NB4 (cell line): ENCODE data around the gene CCDC7.

Experiments used
- MYC ChIP-seq: IDR thresholded peaks from 2 replicates; pipeline ENCODE4 v1.6.1; 2011; ENCODE audit warnings: low read depth, low read length
- TF ChIP-seq, protein P1 (sequence below): IDR thresholded peaks from one replicate; pipeline ENCODE4 v1.5.1; 2012; ENCODE audit warnings: low read depth, low read length

GRCh38 chr10:32788359-32788758, 342.4 kb downstream of the CCDC7 start:
- TF ChIP-seq, protein P1, sequence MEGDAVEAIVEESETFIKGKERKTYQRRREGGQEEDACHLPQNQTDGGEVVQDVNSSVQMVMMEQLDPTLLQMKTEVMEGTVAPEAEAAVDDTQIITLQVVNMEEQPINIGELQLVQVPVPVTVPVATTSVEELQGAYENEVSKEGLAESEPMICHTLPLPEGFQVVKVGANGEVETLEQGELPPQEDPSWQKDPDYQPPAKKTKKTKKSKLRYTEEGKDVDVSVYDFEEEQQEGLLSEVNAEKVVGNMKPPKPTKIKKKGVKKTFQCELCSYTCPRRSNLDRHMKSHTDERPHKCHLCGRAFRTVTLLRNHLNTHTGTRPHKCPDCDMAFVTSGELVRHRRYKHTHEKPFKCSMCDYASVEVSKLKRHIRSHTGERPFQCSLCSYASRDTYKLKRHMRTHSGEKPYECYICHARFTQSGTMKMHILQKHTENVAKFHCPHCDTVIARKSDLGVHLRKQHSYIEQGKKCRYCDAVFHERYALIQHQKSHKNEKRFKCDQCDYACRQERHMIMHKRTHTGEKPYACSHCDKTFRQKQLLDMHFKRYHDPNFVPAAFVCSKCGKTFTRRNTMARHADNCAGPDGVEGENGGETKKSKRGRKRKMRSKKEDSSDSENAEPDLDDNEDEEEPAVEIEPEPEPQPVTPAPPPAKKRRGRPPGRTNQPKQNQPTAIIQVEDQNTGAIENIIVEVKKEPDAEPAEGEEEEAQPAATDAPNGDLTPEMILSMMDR, result no peak
- no peak for TF ChIP-seq MYC
